ENCODE data around the gene SHISA2. TPM values are rescaled to one million over a fixed set of nuclear protein-coding genes. Genes with fewer than 3 reads are reported as not detected.

Gene SHISA2
- total RNA-seq, 1 experiment from 2014 or later, result not detected

GRCh38 chr13:26041444-26041843 is 10.4 kb downstream of the SHISA2 start:
- Histone ChIP-seq H3K36me3 (ENCODE audit: low read depth) (no peaks in the 10 kb centered on the region), H2AFZ (no peak overlapping the region), H3F3A (ENCODE audit: insufficient read depth, low read depth) (no peaks in the 10 kb centered on the region), H3K27ac (no peak overlapping the region), H3K9me3 (ENCODE audit: insufficient read depth, low read depth) (no peaks in the 10 kb centered on the region), H3K9me2 (ENCODE audit: insufficient read depth) (no peaks in the 10 kb centered on the region), H3K4me3 (no peak overlapping the region), H3K27me3 (ENCODE audit: insufficient read depth, low read depth) (peaks cover 56% of the 10 kb centered on the region; the same call in 1 of the 2 replicates), H3K4me1 (replicated peaks; ENCODE audit: insufficient read depth) (no peaks in the 10 kb centered on the region), H3K4me2 (no peak overlapping the region), H3K79me2 (ENCODE audit: low read depth) (no peaks in the 10 kb centered on the region), H4K20me1 (ENCODE audit: insufficient read depth) (no peaks in the 10 kb centered on the region)
- no peak for DNase-seq
- TF ChIP-seq EZH2 (IDR thresholded peaks at IDR 0.05; ENCODE audit: low read depth) (no peak), CTCF (conservative IDR thresholded peaks at IDR 0.05) (no peak)
- ChIA-PET CTCF (no interaction called here), POLR2A (ENCODE audit: unreplicated experiment) (no interaction called here)
- intact Hi-C loops (cut with micrococcal nuclease; ENCODE audit: unreplicated experiment), result no loop called here
- BruUV-seq (replicated peaks), result no TSS peak

GRCh38 chr13:26038931-26039475 is 12.8 kb downstream of the SHISA2 start:
- Histone ChIP-seq H3K9me2 (ENCODE audit: insufficient read depth) (no peaks in the 10 kb centered on the region), H2AFZ (no peak overlapping the region), H3K4me2 (no peak overlapping the region), H3F3A (ENCODE audit: insufficient read depth, low read depth) (no peaks in the 10 kb centered on the region), H4K20me1 (ENCODE audit: insufficient read depth) (no peaks in the 10 kb centered on the region), H3K27me3 (ENCODE audit: insufficient read depth, low read depth) (peaks cover 57% of the 10 kb centered on the region), H3K27ac (no peak overlapping the region), H3K9me3 (ENCODE audit: insufficient read depth, low read depth) (no peaks in the 10 kb centered on the region), H3K36me3 (ENCODE audit: low read depth) (no peaks in the 10 kb centered on the region), H3K79me2 (ENCODE audit: low read depth) (no peaks in the 10 kb centered on the region), H3K4me3 (no peak overlapping the region), H3K4me1 (replicated peaks; ENCODE audit: insufficient read depth) (no peaks in the 10 kb centered on the region)
- POLR2A ChIA-PET (ENCODE audit: unreplicated experiment), result no interaction called here
- no peak for DNase-seq
- BruUV-seq (replicated peaks), result no TSS peak
- intact Hi-C loops (cut with micrococcal nuclease; ENCODE audit: unreplicated experiment), result no loop called here
- CTCF ChIA-PET, result no interaction called here
- TF ChIP-seq CTCF (conservative IDR thresholded peaks at IDR 0.05) (no peak), EZH2 (IDR thresholded peaks at IDR 0.05; ENCODE audit: low read depth) (no peak)

- H4K20me1 ChIP-seq (ENCODE audit: insufficient read depth), result no peaks in the 10 kb centered on the region
- no peak overlapping the region for H3K4me2 ChIP-seq
- no peaks in the 10 kb centered on the region for H3K9me2 ChIP-seq (ENCODE audit: insufficient read depth)
- no peaks in the 10 kb centered on the region for H3K9me3 ChIP-seq (ENCODE audit: insufficient read depth, low read depth)
- intact Hi-C loops (cut with micrococcal nuclease; ENCODE audit: unreplicated experiment), result no loop called here
- no peaks in the 10 kb centered on the region for H3K4me1 ChIP-seq (replicated peaks; ENCODE audit: insufficient read depth)
- DNase-seq, result no peak
- peak; percentile 51 for TF ChIP-seq CTCF (conservative IDR thresholded peaks at IDR 0.05)
- no peak for TF ChIP-seq EZH2 (IDR thresholded peaks at IDR 0.05; ENCODE audit: low read depth)
- POLR2A ChIA-PET (ENCODE audit: unreplicated experiment), result no interaction called here
- no peaks in the 10 kb centered on the region for H3K79me2 ChIP-seq (ENCODE audit: low read depth)
- BruUV-seq (replicated peaks), result no TSS peak
- CTCF ChIA-PET, result no interaction called here
- H3K36me3 ChIP-seq (ENCODE audit: low read depth), result no peaks in the 10 kb centered on the region
- H3K4me3 ChIP-seq, result no peak overlapping the region
- H2AFZ ChIP-seq, result no peak overlapping the region
- H3K27me3 ChIP-seq (ENCODE audit: insufficient read depth, low read depth), result peaks cover 60% of the 10 kb centered on the region
- no peak overlapping the region for H3K27ac ChIP-seq
- H3F3A ChIP-seq (ENCODE audit: insufficient read depth, low read depth), result no peaks in the 10 kb centered on the region
Observed at GRCh38 chr13:26037302-26037701, 14.5 kb downstream of the SHISA2 start.

Data from PC-9 (cell line).